H1 (cell line): Measurements from ENCODE around the gene TCFL5. TPM values are rescaled to one million over a fixed set of nuclear protein-coding genes. Genes with fewer than 3 reads are reported as not detected.

Experiments
- CTCF ChIA-PET: fragments of 300-600 bp; sonication (Branson Sonifier 250); formaldehyde crosslinking; loops from one replicate; lab custom pipeline; 2021; ENCODE audit not compliant: partially characterized antibody; lab: Charles Lee
- POLR2A ChIA-PET: fragments of 300-600 bp; sonication (Branson Sonifier 250); formaldehyde crosslinking; loops from one replicate; lab custom pipeline; 2021; ENCODE audit warnings: inconsistent platforms; ENCODE audit not compliant: partially characterized antibody; lab: Charles Lee
- DNase-seq, 2 experiments: peaks; one replicate each; pipeline versions ENCODE4 v3.0.0 to v3.0.0-alpha.2; 2010 to 2022; ENCODE audit warnings: low spot score in 2 of 2, low read depth in 1 of 2, mixed read lengths in 1 of 2
- FAIRE-seq: peaks from 2 replicates; lab custom pipeline; 2011; peaks lifted over from hg19 to GRCh38; lab: Jason Lieb, UNC
- H2AFZ ChIP-seq: 2 replicates; pipeline ENCODE4 v1.8.1; 2012; ENCODE audit warnings: low read length, inconsistent platforms
- H2AK5ac ChIP-seq: 2 replicates; pipeline ENCODE4 v1.6.1; 2013; ENCODE audit warnings: low read depth, low read length
- H2BK120ac ChIP-seq: replicated peaks from 2 replicates; pipeline ENCODE3; 2013; ENCODE audit warnings: low read depth, low read length, inconsistent platforms
- H2BK12ac ChIP-seq: 2 replicates; pipeline ENCODE4 v1.6.1; 2013; ENCODE audit warnings: low read depth, low read length
- H2BK15ac ChIP-seq: 2 replicates; pipeline ENCODE4 v1.6.1; 2013; ENCODE audit warnings: low read length
- H2BK20ac ChIP-seq: 2 replicates; pipeline ENCODE4 v1.6.1; 2013; ENCODE audit warnings: low read length
- H2BK5ac ChIP-seq: 2 replicates; pipeline ENCODE4 v1.6.1; 2013; ENCODE audit warnings: low read depth, low read length
- H3K14ac ChIP-seq: 2 replicates; pipeline ENCODE4 v1.6.1; 2013; ENCODE audit warnings: inconsistent platforms; ENCODE audit not compliant: insufficient read length
- H3K18ac ChIP-seq: 2 replicates; pipeline ENCODE4 v1.6.1; 2013; ENCODE audit warnings: low read length; ENCODE audit errors: extremely low read depth
- H3K23ac ChIP-seq: 2 replicates; pipeline ENCODE4 v1.6.1; 2013; ENCODE audit warnings: inconsistent platforms; ENCODE audit not compliant: insufficient read length
- H3K23me2 ChIP-seq: 2 replicates; pipeline ENCODE4 v1.6.1; 2013; ENCODE audit warnings: low read depth, low read length
- H3K27ac ChIP-seq: 2 replicates; pipeline ENCODE4 v1.6.1; 2011; ENCODE audit warnings: low read depth, low read length, inconsistent platforms
- H3K27me3 ChIP-seq, 4 experiments: replicated peaks in 1 of 4; 1 replicate in 1 of 4; 2 replicates in 3 of 4; pipeline versions ENCODE4 v1.6.1 to v1.8.1; 2011 to 2013; ENCODE audit warnings: low read length in 3 of 4, mild to moderate bottlenecking in 3 of 4, inconsistent platforms in 2 of 4, mixed read lengths in 2 of 4, moderate library complexity in 1 of 4; ENCODE audit not compliant: control insufficient read depth in 3 of 4, insufficient read depth in 3 of 4; ENCODE audit errors: extremely low read depth in 1 of 4
- H3K36me3 ChIP-seq, 4 experiments: 2 replicates each; pipeline versions ENCODE4 v1.6.1 to v1.8.1; 2011 to 2013; ENCODE audit warnings: mild to moderate bottlenecking in 4 of 4, low read length in 3 of 4, moderate library complexity in 2 of 4, control low read depth in 1 of 4, inconsistent platforms in 1 of 4; ENCODE audit not compliant: insufficient read depth in 4 of 4, control insufficient read depth in 2 of 4
- H3K4ac ChIP-seq: replicated peaks from 2 replicates; pipeline ENCODE3; 2013; ENCODE audit warnings: low read length, low read depth, mixed read lengths, inconsistent platforms; ENCODE audit not compliant: insufficient read length
- H3K4me1 ChIP-seq, 4 experiments: replicated peaks in 1 of 4; 1 replicate in 1 of 4; 2 replicates in 3 of 4; pipeline versions ENCODE4 v1.6.1 to v1.8.1; 2011 to 2013; ENCODE audit warnings: low read length in 3 of 4, inconsistent platforms in 2 of 4, mixed read lengths in 1 of 4; ENCODE audit not compliant: insufficient read depth in 4 of 4, control insufficient read depth in 3 of 4
- H3K4me2 ChIP-seq, 2 experiments: 2 replicates each; pipeline versions ENCODE4 v1.6.1 to v1.8.1; 2011 to 2013; ENCODE audit warnings: low read depth in 2 of 2, low read length in 2 of 2, control low read depth in 1 of 2, inconsistent platforms in 1 of 2, mild to moderate bottlenecking in 1 of 2; ENCODE audit not compliant: insufficient read depth in 1 of 2
- H3K4me3 ChIP-seq, 4 experiments: fragments of 200-600, 300-600 bp in 1 of 4; sonication (generic), shearing (Covaris generic), sonication (Bioruptor Twin) in 1 of 4; 2 replicates each; pipeline versions ENCODE4 v1.5.1 to v1.8.1; 2011 to 2016; ENCODE audit warnings: low read length in 4 of 4, low read depth in 3 of 4, control low read depth in 2 of 4, inconsistent platforms in 2 of 4, mild to moderate bottlenecking in 2 of 4, mixed read lengths in 1 of 4, moderate library complexity in 1 of 4; ENCODE audit not compliant: insufficient read depth in 2 of 4; ENCODE audit errors: extremely low read depth in 1 of 4
- H3K56ac ChIP-seq: replicated peaks from 2 replicates; pipeline ENCODE3; 2013; ENCODE audit warnings: low read depth, mild to moderate bottlenecking, mixed read lengths, low read length, inconsistent platforms; ENCODE audit not compliant: insufficient read length
- H3K79me1 ChIP-seq: 2 replicates; pipeline ENCODE4 v1.6.1; 2013; ENCODE audit warnings: low read depth, low read length, control low read depth
- H3K79me2 ChIP-seq, 2 experiments: 2 replicates each; pipeline versions ENCODE4 v1.6.1 to v1.8.1; 2012 to 2013; ENCODE audit warnings: low read length in 2 of 2, mild to moderate bottlenecking in 2 of 2, inconsistent platforms in 1 of 2; ENCODE audit not compliant: insufficient read depth in 2 of 2, control insufficient read depth in 1 of 2
- H3K9ac ChIP-seq, 4 experiments: replicated peaks in 1 of 4; 1 replicate in 1 of 4; 2 replicates in 3 of 4; pipeline versions ENCODE4 v1.6.1 to v1.8.1; 2011 to 2013; ENCODE audit warnings: low read depth in 3 of 4, low read length in 3 of 4, control low read depth in 2 of 4, mild to moderate bottlenecking in 2 of 4, moderate library complexity in 2 of 4, inconsistent platforms in 1 of 4; ENCODE audit errors: extremely low read depth in 1 of 4
- H3K9me3 ChIP-seq, 2 experiments: 2 replicates each; pipeline versions ENCODE4 v1.6.1 to v1.8.1; 2012 to 2013; ENCODE audit warnings: mild to moderate bottlenecking in 2 of 2, moderate library complexity in 2 of 2, control low read depth in 1 of 2, inconsistent platforms in 1 of 2, low read depth in 1 of 2, low read length in 1 of 2, mixed read lengths in 1 of 2; ENCODE audit not compliant: insufficient read depth in 2 of 2
- H4K20me1 ChIP-seq, 2 experiments: replicated peaks in 1 of 2; 2 replicates each; pipeline versions ENCODE3 to v1.8.1; 2011 to 2013; ENCODE audit warnings: inconsistent platforms in 2 of 2, low read length in 2 of 2, mild to moderate bottlenecking in 1 of 2; ENCODE audit not compliant: insufficient read depth in 2 of 2, control insufficient read depth in 1 of 2
- H4K5ac ChIP-seq: 2 replicates; pipeline ENCODE4 v1.6.1; 2013; ENCODE audit warnings: low read length, low read depth, mixed read lengths, inconsistent platforms; ENCODE audit not compliant: insufficient read length
- H4K8ac ChIP-seq: 2 replicates; pipeline ENCODE4 v1.8.0; 2013; ENCODE audit warnings: mild to moderate bottlenecking, moderate library complexity, low read length, inconsistent platforms; ENCODE audit not compliant: insufficient read depth; ENCODE audit errors: extremely low read depth
- H4K91ac ChIP-seq: replicated peaks from 2 replicates; pipeline ENCODE3; 2013; ENCODE audit warnings: low read length, mixed read lengths, inconsistent platforms; ENCODE audit not compliant: insufficient read length
- HDAC2 ChIP-seq, 2 experiments: fragments of 300-600 bp in 1 of 2; sonication (generic) in 1 of 2; IDR thresholded peaks; 2 replicates each; pipeline ENCODE4 v1.6.1; 2011 to 2012; ENCODE audit warnings: low read depth in 2 of 2, low read length in 2 of 2, mild to moderate bottlenecking in 2 of 2, moderate library complexity in 2 of 2, borderline replicate concordance in 1 of 2, inconsistent platforms in 1 of 2
- KDM1A ChIP-seq: fragments of 200-600, 300-600 bp; sonication (generic); IDR thresholded peaks from 2 replicates; pipeline ENCODE4 v1.7.1; 2016; ENCODE audit warnings: mild to moderate bottlenecking, low read length, borderline replicate concordance
- polyA plus RNA-seq, 7 experiments: library from polyadenylated mRNA; depleted of rRNA in 3 of 7; stranded (reverse) in 5 of 7; unstranded in 2 of 7; fragments of >200 nt in 5 of 7; fragments of 200-250 nt in 2 of 7; gene quantifications; 1 replicate in 5 of 7; 2 replicates in 1 of 7; 4 replicates in 1 of 7; pipeline versions ENCODE4 v1.2.1 to v1.2.3, GENCODE V29; 2011 to 2013; ENCODE audit warnings: missing spikeins in 2 of 7, mixed read lengths in 2 of 7
- total RNA-seq: library from RNA; stranded (reverse); fragmentation: NEBNext Ultra II Directional; extraction: Animal tissue kit (Norgen Biotek cat#: 25700); gene quantifications from 2 replicates; pipeline ENCODE4 v1.2.1, GENCODE V29; 2021
- TF ChIP-seq, protein P1 (sequence below): IDR thresholded peaks from 2 replicates; pipeline ENCODE4 v1.6.1; 2012; ENCODE audit warnings: inconsistent platforms

The TCFL5 gene
- total and polyA plus RNA-seq, 2 of the 8 experiments (the other 6 are each of a cell fraction or from before 2014, with no cell fraction given) = 6.2 to 15.0 TPM

DNA sequence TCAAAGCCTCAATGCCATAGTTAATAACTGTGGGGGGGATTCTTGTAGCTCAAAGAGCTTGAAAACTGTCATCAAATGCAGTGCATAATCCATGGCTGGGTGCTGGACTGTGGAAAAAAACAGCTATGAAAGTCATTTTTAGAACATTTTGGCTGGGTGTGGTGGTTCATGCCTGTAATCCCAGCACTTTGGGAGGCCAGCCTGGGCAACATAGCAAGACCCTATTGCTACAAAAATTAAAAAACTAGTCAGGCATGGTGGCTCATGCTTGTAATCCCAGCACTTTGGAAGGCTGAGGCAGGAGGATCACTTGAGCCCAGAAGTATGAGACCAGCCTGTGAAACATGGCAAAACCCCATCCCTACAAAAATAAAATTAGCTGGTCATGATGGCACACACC, 12.2 kb downstream of the TCFL5 start:
- Histone ChIP-seq H2AK5ac (no peak overlapping the region), H3K14ac (no peak overlapping the region), H3K23ac (no peak overlapping the region), H2BK120ac (no peak overlapping the region), H3K9me3 (no peaks in the 10 kb centered on the region), H3K27me3 (no peaks in the 10 kb centered on the region), H3K79me1 (peaks cover 2% of the 10 kb centered on the region; the same call in 1 of the 2 replicates), H3K27ac (no peak overlapping the region), H2AFZ (no peak overlapping the region), H4K91ac (no peak overlapping the region), H3K79me2 (no peaks in the 10 kb centered on the region), H4K8ac (no peak overlapping the region), H4K5ac (no peak overlapping the region), H3K4me1 (no peaks in the 10 kb centered on the region), H4K20me1 (peaks cover 8 to 9% of the 10 kb centered on the region in 2 experiments), H2BK15ac (no peak overlapping the region), H3K36me3 (peaks cover 0 to 23% (median 11%) of the 10 kb centered on the region in 4 experiments; a peak in 6 of 8 replicates), H2BK12ac (no peak overlapping the region), H3K4me2 (no peak overlapping the region), H3K18ac (no peak overlapping the region), H3K23me2 (no peaks in the 10 kb centered on the region), H2BK5ac (no peak overlapping the region), H3K4me3 (no peak overlapping the region), H3K9ac (no peak overlapping the region), H3K4ac (no peak overlapping the region), H2BK20ac (no peak overlapping the region), H3K56ac (no peak overlapping the region)
- FAIRE-seq (no peak), DNase-seq (no peak)
- POLR2A ChIA-PET = interaction anchor here (1.1 to 1.5 kb wide), 5 partner anchors 10 to 89 kb away, joined by 3 read pairs; partner anchors contain the start of genes COL9A3, GID8 and TCFL5
- CTCF ChIA-PET = interaction anchor here (0.6 to 1.5 kb wide), 8 partner anchors 13 to 798 kb away, joined by 3 to 5 read pairs (median 3); partner anchors contain the start of gene TCFL5
- no peak for TF ChIP-seq HDAC2 (IDR thresholded peaks at IDR 0.05; ENCODE audit: borderline replicate concordance in 1 of 2, low read depth in 2 of 2, low read length in 2 of 2)
- no peak for TF ChIP-seq KDM1A
- TF ChIP-seq, protein P1, sequence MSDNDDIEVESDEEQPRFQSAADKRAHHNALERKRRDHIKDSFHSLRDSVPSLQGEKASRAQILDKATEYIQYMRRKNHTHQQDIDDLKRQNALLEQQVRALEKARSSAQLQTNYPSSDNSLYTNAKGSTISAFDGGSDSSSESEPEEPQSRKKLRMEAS = no peak
